Stimulated activated naive CD8-positive, alpha-beta T cell treated with anti-CD3 and anti-CD28 coated beads, Interleukin-15, Interleukin-2, amounts not matched to agents 100 U/mL and 50 U/mL, for 24 hours (primary cell): ENCODE measurements around the gene NFE2L1.
"Not testable (repeated sequence)": the region's sequence is repeated elsewhere in the genome, so short reads cannot be mapped to it uniquely, and the experiment has no call there.

Source experiments
- ATAC-seq: fragments of 150-1000 bp; cut with Tn5 transposase; one replicate; pipeline ENCODE4 v1.10.0; 2021
- DNase-seq: peaks from one replicate; pipeline ENCODE4 v3.0.0; 2021

Gene NFE2L1

GRCh38 chr17:48048384-48049126 lies 396 bp downstream of the NFE2L1 start:
- peak; percentile 74 for DNase-seq
- ATAC-seq = peak; percentile 42

DNA sequence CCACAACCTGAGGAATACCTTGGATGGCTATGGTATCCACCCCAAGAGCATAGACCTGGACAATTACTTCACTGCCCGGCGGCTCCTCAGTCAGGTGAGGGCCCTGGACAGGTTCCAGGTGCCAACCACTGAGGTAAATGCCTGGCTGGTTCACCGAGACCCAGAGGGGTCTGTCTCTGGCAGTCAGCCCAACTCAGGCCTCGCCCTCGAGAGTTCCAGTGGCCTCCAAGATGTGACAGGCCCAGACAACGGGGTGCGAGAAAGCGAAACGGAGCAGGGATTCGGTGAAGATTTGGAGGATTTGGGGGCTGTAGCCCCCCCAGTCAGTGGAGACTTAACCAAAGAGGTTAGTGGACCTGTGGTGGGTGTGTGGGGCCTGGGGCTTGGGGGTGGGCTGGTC lies 3.1 kb downstream of the NFE2L1 start:
- DNase-seq = no peak
- ATAC-seq = no peak

DNA sequence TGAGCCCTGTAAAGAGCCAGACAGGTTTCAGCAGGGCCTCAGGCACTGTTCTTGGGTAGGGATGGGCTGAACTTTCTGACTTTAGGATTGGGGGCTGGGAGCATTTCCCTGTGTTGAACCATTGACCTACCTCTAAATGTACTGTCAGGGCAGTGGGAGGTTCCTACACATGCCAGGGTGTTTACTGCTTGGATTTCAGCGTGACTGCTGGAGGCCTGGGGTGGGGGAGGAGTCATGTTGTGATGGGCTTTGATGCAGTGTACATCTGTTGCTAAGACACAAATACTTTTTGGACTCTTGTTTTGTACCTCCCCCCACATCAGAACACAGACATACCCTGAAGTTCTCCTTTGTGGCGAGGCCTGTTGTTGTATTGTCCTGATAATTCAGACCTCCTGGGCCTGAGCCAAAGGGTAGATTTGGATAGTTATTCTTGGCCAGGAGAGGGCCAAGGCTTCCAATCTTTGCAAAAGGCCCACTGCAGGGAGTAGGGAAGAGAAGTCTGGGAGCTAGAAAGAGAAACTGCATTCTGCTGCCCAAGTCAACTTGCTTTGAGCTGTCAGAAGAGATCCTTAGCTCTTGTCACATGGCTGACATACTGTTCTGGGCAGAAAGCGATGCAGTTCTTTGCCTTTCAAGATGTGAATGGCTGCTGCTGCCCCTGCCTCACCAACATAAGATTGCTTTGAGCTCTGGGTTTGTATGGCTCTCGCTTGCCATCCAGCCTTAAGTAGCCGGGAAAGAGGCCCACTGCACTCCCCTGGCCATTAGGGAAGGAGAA lies 3.7 kb downstream of the NFE2L1 start:
- no peak for ATAC-seq
- no peak for DNase-seq

DNA sequence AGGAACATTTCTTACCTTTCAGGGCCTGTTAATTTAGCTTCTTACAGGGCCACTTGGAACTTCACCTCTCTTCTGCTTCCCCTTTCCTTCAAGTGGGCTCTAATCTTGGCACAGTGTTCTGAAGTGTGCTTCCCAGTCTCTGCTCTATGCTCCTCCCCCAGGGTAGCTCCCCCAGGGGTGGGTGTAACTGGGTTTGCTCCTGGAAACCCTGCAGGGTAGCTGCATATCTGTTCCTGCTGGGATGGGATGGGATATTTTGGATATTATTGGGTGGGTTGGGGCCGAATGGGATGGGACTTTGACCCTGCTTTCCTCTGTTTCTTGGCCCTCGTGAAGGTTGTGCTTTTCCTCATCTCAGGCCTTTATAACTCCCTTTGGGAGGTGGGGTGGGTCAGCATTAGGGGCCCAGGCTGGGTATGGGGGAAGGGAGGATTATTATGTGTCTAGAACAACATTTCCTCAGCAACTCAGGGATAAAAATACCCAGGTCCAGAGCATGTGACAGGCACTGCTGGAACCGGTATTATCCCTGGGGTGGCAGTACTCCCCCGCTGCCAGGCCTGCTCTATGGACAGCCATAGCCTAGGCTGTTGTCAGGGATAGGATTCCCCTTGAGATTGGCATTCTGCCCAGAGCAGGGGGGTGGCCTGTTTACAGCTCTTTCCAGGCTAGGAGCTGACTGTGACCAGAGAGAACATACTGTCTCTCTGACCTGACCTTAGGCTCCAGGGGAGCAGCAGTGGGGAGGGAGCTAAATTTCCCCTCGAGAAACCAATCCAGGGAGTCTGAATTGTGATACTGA lies 5.0 kb downstream of the NFE2L1 start:
- DNase-seq (peak; percentile 13), ATAC-seq (no peak)

DNA sequence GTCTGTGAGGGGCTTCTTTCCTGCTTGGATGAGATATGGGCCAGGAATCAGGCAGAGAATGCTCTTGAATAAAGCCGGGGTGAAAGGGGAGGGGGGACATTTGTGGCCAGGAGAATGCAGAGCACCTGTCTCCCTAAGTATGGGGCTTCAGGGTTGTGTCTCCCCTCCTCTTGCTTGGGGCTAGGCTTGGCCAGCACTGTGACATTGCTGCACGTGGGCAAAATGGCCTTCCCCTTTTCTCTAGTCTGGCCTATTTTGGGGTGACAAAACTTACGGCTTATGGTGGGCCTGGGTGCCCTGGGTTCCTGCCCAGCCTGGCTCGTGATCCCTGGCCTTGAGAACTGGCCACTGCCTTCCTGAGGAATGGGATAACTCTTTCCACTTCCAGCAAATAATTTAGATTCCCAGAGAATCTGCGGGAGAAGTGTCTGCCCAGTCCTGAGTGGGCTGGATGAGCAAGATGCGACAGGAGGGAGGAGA lies 5.6 kb downstream of the NFE2L1 start:
- DNase-seq (no peak), ATAC-seq (no peak)

DNA sequence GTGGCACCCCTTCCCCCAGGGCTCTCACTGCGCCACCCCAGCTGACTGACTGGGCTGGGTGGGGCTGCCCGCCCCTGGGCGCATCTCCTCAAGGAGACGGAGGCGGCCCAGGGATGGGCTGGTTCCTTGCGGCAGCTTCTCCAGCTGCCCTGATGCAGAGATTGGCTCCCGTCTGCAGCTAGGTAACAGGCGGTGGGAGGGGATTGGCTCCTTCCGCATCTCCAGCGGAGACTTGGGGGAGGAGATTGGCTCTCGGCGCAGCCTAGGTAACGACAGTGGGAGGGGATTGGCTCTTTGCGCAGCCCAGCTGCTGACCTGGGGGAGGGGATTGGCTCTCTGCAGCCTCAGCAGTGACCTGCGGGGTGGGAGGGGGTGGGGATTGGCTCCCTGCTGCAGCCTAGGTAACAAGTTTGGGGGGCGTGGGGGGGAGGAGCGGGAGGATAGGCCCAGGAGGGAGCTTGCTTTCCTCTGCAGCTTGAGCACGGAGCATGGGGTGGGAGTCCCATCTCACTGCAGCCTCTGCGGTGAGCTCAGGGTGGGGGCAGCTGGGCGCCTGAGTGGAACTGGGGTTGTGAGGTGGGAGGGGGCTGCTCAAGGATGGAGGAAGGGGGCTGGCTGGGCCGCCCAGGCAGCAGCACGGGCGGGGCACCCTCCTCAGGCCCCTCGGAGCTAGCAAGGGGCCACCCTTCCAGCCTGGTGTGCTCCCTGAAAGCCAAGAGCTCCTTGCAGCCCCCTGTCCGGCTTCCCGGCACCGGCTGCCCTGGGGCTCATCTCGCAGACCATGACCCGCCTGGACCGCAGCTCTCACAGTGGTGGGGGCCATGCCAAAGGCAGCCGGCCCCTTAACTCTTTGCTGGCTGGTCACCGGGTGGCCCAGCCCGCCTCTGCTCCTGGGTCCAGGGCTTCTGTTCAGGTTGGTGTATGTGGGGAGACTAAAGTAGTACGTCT lies 6.4 kb downstream of the NFE2L1 start:
- no peak for ATAC-seq

GRCh38 chr17:48055531-48056245 lies 7.5 kb downstream of the NFE2L1 start:
- peak; percentile 68 for DNase-seq

More for the DNA sequence above, 6.4 kb downstream of the NFE2L1 start:
- DNase-seq = no peak

DNA sequence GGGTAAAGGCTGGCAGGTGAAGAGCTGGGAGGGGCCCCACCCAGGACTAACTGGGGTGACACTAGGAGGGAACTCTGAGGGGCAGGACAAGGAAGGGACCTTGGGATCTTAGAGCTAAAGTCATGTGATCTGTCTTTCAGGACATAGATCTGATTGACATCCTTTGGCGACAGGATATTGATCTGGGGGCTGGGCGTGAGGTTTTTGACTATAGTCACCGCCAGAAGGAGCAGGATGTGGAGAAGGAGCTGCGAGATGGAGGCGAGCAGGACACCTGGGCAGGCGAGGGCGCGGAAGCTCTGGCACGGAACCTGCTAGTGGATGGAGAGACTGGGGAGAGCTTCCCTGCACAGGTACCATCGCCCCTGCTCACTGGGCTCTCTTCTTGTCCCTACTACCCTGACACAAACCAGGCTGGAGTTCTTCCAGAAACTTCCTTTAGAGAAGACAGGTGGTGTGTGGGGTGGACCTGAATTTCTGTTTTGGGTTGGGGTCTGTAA lies 8.1 kb downstream of the NFE2L1 start:
- ATAC-seq = no peak

More at GRCh38 chr17:48055531-48056245, 7.5 kb downstream of the NFE2L1 start:
- ATAC-seq = peak; percentile 82

DNA sequence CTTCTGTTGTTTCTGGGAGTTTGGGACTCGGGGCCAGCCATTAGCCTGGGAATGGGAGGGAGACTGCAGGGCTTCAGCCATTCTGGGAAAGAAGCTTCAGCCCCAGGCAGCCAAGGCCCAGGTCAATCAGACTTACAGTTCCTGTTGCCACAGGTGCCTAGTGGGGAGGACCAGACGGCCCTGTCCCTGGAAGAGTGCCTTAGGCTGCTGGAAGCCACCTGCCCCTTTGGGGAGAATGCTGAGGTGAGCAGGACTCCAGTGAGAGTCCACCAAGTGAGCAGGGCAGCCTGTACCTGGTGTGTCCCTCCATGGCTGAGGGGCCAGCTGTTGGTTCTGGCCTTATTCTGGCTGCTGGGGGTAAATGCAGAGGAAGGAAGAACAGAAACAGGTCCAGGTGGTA lies 8.7 kb downstream of the NFE2L1 start:
- DNase-seq (no peak), ATAC-seq (no peak)

More for the DNA sequence above, 8.1 kb downstream of the NFE2L1 start:
- DNase-seq = peak; percentile 16

DNA sequence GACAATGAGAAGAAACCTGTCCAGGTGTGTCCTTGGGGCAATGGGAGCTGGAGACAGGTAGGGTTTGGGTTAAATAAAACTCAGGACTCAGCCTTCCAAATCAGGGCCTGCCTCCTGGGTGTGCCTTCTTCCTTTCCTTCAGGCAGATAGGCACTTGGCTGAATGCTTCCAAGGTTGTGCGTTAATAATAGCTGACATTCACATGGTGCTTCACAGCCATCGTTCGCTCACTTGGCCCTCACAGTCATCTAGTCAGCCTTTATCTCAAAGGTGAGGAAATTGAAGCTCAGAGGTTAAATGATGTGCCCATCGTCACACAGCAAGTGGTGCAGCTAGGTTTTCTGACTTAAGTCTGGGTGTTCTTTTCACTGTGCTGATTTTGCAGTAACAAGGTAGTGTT lies 9.5 kb downstream of the NFE2L1 start:
- ATAC-seq (no peak), DNase-seq (no peak)

DNA sequence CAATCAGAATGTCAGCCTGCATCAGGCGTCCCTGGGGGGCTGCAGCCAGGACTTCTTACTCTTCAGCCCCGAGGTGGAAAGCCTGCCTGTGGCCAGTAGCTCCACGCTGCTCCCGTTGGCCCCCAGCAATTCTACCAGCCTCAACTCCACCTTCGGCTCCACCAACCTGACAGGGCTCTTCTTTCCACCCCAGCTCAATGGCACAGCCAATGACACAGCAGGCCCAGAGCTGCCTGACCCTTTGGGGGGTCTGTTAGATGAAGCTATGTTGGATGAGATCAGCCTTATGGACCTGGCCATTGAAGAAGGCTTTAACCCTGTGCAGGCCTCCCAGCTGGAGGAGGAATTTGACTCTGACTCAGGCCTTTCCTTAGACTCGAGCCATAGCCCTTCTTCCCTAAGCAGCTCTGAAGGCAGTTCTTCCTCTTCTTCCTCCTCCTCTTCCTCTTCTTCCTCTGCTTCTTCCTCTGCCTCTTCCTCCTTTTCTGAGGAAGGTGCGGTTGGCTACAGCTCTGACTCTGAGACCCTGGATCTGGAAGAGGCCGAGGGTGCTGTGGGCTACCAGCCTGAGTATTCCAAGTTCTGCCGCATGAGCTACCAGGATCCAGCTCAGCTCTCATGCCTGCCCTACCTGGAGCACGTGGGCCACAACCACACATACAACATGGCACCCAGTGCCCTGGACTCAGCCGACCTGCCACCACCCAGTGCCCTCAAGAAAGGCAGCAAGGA lies 10.4 kb downstream of the NFE2L1 start:
- ATAC-seq (no peak), DNase-seq (no peak)

DNA sequence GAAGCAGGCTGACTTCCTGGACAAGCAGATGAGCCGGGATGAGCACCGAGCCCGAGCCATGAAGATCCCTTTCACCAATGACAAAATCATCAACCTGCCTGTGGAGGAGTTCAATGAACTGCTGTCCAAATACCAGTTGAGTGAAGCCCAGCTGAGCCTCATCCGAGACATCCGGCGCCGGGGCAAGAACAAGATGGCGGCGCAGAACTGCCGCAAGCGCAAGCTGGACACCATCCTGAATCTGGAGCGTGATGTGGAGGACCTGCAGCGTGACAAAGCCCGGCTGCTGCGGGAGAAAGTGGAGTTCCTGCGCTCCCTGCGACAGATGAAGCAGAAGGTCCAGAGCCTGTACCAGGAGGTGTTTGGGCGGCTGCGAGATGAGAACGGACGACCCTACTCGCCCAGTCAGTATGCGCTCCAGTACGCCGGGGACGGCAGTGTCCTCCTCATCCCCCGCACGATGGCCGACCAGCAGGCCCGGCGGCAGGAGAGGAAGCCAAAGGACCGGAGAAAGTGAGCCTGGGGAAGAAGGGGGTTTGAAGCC lies 11.0 kb downstream of the NFE2L1 start:
- DNase-seq (no peak), ATAC-seq (no peak)

DNA sequence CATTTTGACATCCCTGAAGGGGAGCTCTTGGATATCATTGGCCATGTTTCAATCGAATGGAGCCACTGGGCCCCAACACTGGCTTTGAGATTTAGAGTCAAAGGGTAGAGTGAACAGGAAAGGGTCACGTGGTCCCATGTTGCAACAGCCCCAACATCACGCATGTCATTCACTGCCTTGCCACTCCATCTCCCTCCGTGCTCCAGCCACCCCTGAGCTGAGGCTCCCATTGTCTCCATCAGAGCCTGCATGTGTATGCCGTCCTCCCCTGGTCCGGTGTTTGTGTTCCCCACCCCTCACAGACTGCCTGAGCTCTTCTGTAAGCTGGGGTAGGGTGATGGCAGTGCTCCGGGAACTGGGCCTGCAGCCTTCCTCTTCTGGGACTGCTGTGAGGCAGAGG lies 12.1 kb downstream of the NFE2L1 start:
- no peak for DNase-seq
- ATAC-seq = no peak

DNA sequence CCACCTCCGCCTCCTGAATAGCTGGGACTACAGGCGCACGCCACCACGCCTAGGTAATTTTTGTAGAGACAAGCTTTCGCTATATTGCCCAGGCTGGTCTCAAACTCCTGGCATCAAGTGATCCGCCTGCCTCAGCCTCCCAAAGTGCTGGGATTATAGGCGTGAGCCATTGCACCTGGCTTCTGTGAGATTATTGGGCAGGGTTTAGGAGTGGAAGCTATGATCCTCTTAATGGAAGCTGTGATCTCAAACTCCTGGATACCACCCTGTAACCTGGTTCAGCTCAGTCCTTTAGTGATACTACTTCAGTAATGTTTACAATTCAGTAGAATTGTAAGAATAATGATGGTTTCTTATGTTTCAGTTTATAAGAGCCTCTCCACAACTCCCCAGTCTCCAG lies 14.1 kb downstream of the NFE2L1 start:
- no peak for DNase-seq
- no peak for ATAC-seq

DNA sequence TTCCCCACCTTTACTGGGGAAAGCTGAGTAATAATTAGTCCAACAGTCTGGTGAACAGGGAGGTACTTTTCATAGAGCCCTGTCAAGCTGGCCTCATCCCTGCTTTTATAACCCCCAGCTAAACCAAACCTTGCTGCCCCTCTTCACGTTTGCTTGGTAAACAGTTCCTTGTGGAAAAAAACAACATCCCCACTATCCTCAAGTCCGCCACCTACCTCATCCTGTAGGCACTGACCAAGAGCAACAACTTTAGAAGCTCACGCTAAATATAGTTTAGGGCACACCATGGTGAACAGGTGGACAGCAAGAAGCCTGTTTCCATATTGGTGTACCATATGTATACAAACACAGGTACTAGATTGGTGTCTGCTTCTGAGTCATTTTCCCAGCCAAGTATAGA lies 16.5 kb downstream of the NFE2L1 start:
- no peak for ATAC-seq
- no peak for DNase-seq

GRCh38 chr17:48066192-48066591 lies 18.0 kb downstream of the NFE2L1 start:
- DNase-seq (no peak), ATAC-seq (no peak)

DNA sequence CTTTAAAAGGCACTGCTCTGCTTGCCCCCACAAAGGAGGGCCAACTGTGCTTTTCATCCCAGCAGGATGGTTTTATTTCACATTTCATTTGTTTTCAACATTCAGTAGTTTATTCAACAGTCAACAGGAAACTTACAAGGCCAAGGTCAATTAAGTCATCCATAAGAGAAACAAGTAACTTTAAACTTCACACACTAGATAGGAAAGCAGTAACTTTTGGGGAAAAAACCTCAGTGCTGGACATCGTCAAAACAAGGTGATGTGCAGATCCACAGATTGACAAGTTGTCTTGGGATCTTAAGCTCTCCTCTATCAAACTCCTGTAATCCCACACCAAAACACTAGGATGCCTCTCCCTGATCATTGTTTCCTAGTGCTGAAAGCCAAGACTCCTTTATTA lies 18.5 kb downstream of the NFE2L1 start:
- DNase-seq = no peak

GRCh38 chr17:48067245-48067644 lies 19.1 kb downstream of the NFE2L1 start:
- no peak for DNase-seq
- ATAC-seq = no peak

More for the DNA sequence above, 18.5 kb downstream of the NFE2L1 start:
- ATAC-seq = no peak

- not testable (repeated sequence) for ATAC-seq, DNase-seq
Observed at GRCh38 chr17:48067808-48068207, 19.6 kb downstream of the NFE2L1 start.
